HCT116 (cell line): ENCODE results near the gene ZFHX3.

Experiments
- CEBPB ChIP-seq: IDR thresholded peaks from 2 replicates; pipeline ENCODE4 v1.6.1; 2012; ENCODE audit warnings: low read depth
- CTCF ChIP-seq, 3 experiments: fragments of 200-600 bp in 1 of 3; sonication (generic) in 1 of 3; IDR thresholded peaks in 2 of 3; conservative IDR thresholded peaks in 1 of 3; 2 replicates each; pipeline ENCODE4 v1.5.1; 2012 to 2017; ENCODE audit warnings: low read depth in 2 of 3, low read length in 2 of 3, antibody characterized with exemption in 1 of 3, borderline replicate concordance in 1 of 3, control low read depth in 1 of 3, mild to moderate bottlenecking in 1 of 3, mixed read lengths in 1 of 3, mixed run types in 1 of 3, moderate library complexity in 1 of 3; ENCODE audit not compliant: insufficient read depth in 1 of 3
- ZBTB33 ChIP-seq: IDR thresholded peaks from 2 replicates; pipeline ENCODE4 v1.6.1; 2011; ENCODE audit warnings: mild to moderate bottlenecking, low read length, moderate library complexity; ENCODE audit not compliant: insufficient replicate concordance; ENCODE audit errors: extremely low read depth
- ZNF274 ChIP-seq: fragments of 200-500 bp; sonication (Bioruptor generic); IDR thresholded peaks from 2 replicates; pipeline ENCODE4 v1.6.1; 2014; ENCODE audit warnings: mild to moderate bottlenecking, low read depth, low read length, inconsistent platforms

- no peak for TF ChIP-seq CTCF (IDR thresholded peaks at IDR 0.05 in 2 of 3, conservative IDR thresholded peaks at IDR 0.05 in 1 of 3; ENCODE audit: borderline replicate concordance in 1 of 3, insufficient read depth in 1 of 3, low read depth in 2 of 3, low read length in 2 of 3)
- TF ChIP-seq CEBPB = no peak
- TF ChIP-seq ZBTB33 = no peak
- TF ChIP-seq ZNF274 = no peak
Measured at GRCh38 chr16:72890587-72890986, 157.3 kb downstream of the ZFHX3 start.
